Stimulated activated CD4-positive, alpha-beta T cell treated with anti-CD3 and anti-CD28 coated beads, Interleukin-4, amount 100 ng/mL, for 24 hours (primary cell): ENCODE measurements around the gene B3GAT1.

ENCODE experiments used
- DNase-seq: peaks from one replicate; pipeline ENCODE4 v3.0.0-alpha.2; 2020

B3GAT1 gene

GRCh38 chr11:134332189-134332631 lies 79.8 kb downstream of the B3GAT1 start:
- peak; percentile 15 for DNase-seq

DNA sequence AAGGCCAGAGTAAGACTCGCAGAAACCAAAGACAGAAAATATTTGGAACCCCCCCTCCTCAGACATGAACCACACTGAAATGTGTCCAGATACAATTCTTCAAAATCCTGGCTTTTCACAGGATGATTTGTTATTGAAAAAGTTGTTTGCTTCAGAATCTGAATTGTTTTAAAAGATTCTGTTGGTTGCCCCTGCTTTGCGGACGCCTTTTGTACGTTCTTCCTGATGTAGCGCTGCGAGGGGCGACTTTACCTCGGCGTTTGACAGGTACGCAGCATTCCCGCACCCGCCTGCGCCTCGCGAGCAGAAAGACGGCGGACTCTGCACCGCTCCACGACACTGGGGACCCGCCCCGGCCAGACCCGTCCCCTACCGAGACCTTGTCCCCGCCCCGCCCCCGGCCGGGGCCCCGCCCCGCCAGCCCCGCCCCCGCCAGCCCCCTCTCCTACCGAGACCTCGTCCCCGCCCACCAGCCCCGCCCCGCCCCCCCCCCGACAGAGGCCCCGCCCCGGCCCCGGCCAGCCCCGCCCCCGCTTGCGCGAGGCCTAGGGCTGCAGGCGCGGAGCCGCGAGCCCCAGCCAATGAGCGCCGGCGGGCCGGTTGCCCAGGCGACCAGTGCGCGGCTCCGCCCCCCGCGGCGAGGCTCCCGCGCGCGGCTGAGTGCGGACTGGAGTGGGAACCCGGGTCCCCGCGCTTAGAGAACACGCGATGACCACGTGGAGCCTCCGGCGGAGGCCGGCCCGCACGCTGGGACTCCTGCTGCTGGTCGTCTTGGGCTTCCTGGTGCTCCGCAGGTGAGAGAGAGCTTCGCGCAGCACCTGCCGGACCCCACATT lies 80.5 kb downstream of the B3GAT1 start, which contains the start of gene GLB1L2:
Gene GLB1L2, plus strand, starts transcription at position 635 of the 835 bp plus-strand sequence. Its CDS starts 74 bp downstream, at position 709.
- peak; percentile 76 for DNase-seq

DNA sequence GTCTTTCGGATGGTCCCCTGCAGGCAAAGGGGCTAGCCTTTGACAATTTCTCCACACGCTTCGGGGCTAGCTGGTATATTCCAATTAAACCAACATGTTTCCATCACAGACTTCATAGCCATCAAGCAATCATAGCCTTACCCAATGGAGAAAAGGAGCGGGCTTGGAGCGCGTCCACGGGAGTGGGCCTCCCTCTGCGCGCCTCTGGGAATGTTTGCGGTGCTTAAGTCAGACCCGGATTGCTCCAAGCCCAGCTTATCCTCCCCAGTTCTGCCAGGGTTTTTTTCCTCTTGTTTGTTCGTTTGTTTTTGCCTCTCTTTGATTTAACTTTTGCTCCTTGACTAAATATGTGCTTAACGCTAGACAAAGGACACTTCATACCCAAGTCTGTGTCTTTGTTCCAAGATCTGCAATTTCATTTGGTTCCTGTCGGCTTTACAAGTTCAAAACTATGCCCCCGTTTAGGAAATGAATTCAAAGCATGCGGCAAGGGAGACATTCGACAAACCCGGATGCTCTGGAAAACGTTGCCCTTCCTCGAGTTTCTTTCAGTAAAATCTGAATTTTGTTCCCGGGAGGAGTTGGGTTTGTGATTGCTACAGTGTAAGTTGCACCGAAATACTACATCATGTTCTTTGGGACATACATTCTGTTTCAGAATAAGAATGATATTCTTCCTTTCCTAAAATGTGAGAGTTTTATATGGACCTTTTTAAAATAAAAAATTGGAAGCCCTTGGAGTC lies 81.3 kb downstream of the B3GAT1 start:
- DNase-seq = no peak
